PC-3 (cell line): Measurements from ENCODE around the gene RIT2. TPM values are rescaled to one million over a fixed set of nuclear protein-coding genes. Genes with fewer than 3 reads are reported as not detected.

Experiments used
- ATAC-seq: fragments of 200-7000 bp; cut with Tn5 transposase; 2 replicates; pipeline ENCODE4 v1.9.1; 2020; ENCODE audit warnings: mild to moderate bottlenecking, moderate library complexity
- BruUV-seq: library from RNA; stranded (reverse); fragments of 400-500 nt; replicated peaks from 2 replicates; lab custom pipeline; 2021; lab: Mats Ljungman, UMichigan
- CTCF ChIA-PET: fragments of 300-600 bp; sonication (Branson Sonifier 250); formaldehyde crosslinking; loops from one replicate; lab custom pipeline; 2022; ENCODE audit warnings: antibody characterized with exemption; lab: Charles Lee
- POLR2A ChIA-PET: fragments of 300-600 bp; sonication (Branson Sonifier 250); formaldehyde crosslinking; loops from one replicate; lab custom pipeline; 2022; ENCODE audit warnings: antibody characterized with exemption; ENCODE audit not compliant: unreplicated experiment; lab: Charles Lee
- DNase-seq: peaks from one replicate; pipeline ENCODE4 v3.0.0-alpha.2; 2015
- H2AFZ ChIP-seq: fragments of 300-600 bp; sonication (generic); 2 replicates; pipeline ENCODE4 v1.6.0; 2016; ENCODE audit warnings: antibody characterized with exemption, low read length
- H3F3A ChIP-seq: fragments of 300-600 bp; sonication (generic); one replicate; pipeline ENCODE4 v1.6.0; 2017; ENCODE audit warnings: antibody characterized with exemption, low read length, control low read depth, mild to moderate bottlenecking; ENCODE audit not compliant: unreplicated experiment
- H3K27ac ChIP-seq: fragments of 300-600 bp; sonication (generic); 2 replicates; pipeline ENCODE4 v1.5.1; 2016; ENCODE audit warnings: mild to moderate bottlenecking, low read length
- H3K27me3 ChIP-seq: fragments of 300-600 bp; sonication (generic); 2 replicates; pipeline ENCODE4 v1.6.1; 2016; ENCODE audit warnings: low read length, mixed read lengths
- H3K36me3 ChIP-seq: fragments of 300-600 bp; sonication (generic); 2 replicates; pipeline ENCODE4 v1.6.1; 2016; ENCODE audit warnings: low read depth, mixed run types, low read length, mixed read lengths
- H3K4me1 ChIP-seq: fragments of 300-600 bp; sonication (generic); 2 replicates; pipeline ENCODE4 v1.5.1; 2016; ENCODE audit warnings: low read length; ENCODE audit not compliant: insufficient read depth
- H3K4me2 ChIP-seq: fragments of 300-600 bp; sonication (generic); 2 replicates; pipeline ENCODE4 v1.6.0; 2016; ENCODE audit warnings: low read length
- H3K4me3 ChIP-seq: fragments of 300-600 bp; sonication (generic); 2 replicates; pipeline ENCODE4 v1.5.1; 2016; ENCODE audit warnings: mild to moderate bottlenecking, low read length, mixed read lengths
- H3K79me2 ChIP-seq: fragments of 300-600 bp; sonication (generic); 2 replicates; pipeline ENCODE4 v1.6.1; 2017; ENCODE audit warnings: low read length, mixed read lengths
- H3K9ac ChIP-seq: fragments of 300-600 bp; sonication (generic); 2 replicates; pipeline ENCODE4 v1.6.0; 2016; ENCODE audit warnings: mild to moderate bottlenecking, low read length
- H3K9me2 ChIP-seq: fragments of 300-600 bp; sonication (generic); replicated peaks from 2 replicates; pipeline ENCODE4 v1.6.1; 2016; ENCODE audit warnings: mixed run types, low read length, mixed read lengths
- H3K9me3 ChIP-seq: fragments of 300-600 bp; sonication (generic); 2 replicates; pipeline ENCODE4 v1.6.1; 2016; ENCODE audit warnings: low read length, mixed read lengths
- H4K20me1 ChIP-seq: fragments of 300-600 bp; sonication (generic); 2 replicates; pipeline ENCODE4 v1.6.1; 2016; ENCODE audit warnings: low read length, mixed read lengths
- CTCF ChIP-seq: fragments of 300-600 bp; sonication (generic); conservative IDR thresholded peaks from 2 replicates; pipeline ENCODE4 v1.5.1; 2017; ENCODE audit warnings: antibody characterized with exemption, low read depth, mild to moderate bottlenecking, low read length
- EZH2 ChIP-seq: fragments of 300-600 bp; sonication (generic); IDR thresholded peaks from one replicate; pipeline ENCODE4 v1.6.1; 2017; ENCODE audit warnings: antibody characterized with exemption, mild to moderate bottlenecking, low read length; ENCODE audit not compliant: unreplicated experiment
- EZH2phosphoT487 ChIP-seq: fragments of 300-600 bp; sonication (generic); IDR thresholded peaks from 2 replicates; pipeline ENCODE4 v1.6.1; 2018; ENCODE audit warnings: mild to moderate bottlenecking, antibody characterized with exemption, low read length, borderline replicate concordance
- intact Hi-C: fragments of 100-400 bp; cut with micrococcal nuclease; formaldehyde crosslinking; loops from 2 replicates; pipeline ENCODE4 v1.9.0; 2023
- total RNA-seq: library from RNA; depleted of rRNA; stranded (reverse); fragments of >200 nt; gene quantifications from 2 replicates; pipeline ENCODE4 v1.2.3, GENCODE V29; 2014

The RIT2 gene
- total RNA-seq, 1 experiment from 2014 or later = not detected

GRCh38 chr18:42756214-42756613 is 359.3 kb downstream of the RIT2 start:
- no peaks in the 10 kb centered on the region for H3F3A ChIP-seq
- no peaks in the 10 kb centered on the region for H3K9me2 ChIP-seq
- ATAC-seq (no peak), DNase-seq (no peak)
- CTCF ChIA-PET = no interaction called here
- POLR2A ChIA-PET = no interaction called here
- H3K27me3 ChIP-seq = no peaks in the 10 kb centered on the region
- no peaks in the 10 kb centered on the region for H3K36me3 ChIP-seq
- no peak overlapping the region for H3K4me2 ChIP-seq
- no peaks in the 10 kb centered on the region for H3K4me1 ChIP-seq
- H3K4me3 ChIP-seq = no peak overlapping the region
- intact Hi-C loops = no loop called here
- H4K20me1 ChIP-seq = no peaks in the 10 kb centered on the region
- H3K9me3 ChIP-seq = no peaks in the 10 kb centered on the region
- no peak overlapping the region for H3K27ac ChIP-seq
- BruUV-seq = no TSS peak
- TF ChIP-seq CTCF (no peak), EZH2 (no peak), EZH2phosphoT487 (no peak)
- no peak overlapping the region for H2AFZ ChIP-seq
- no peaks in the 10 kb centered on the region for H3K79me2 ChIP-seq
- no peak overlapping the region for H3K9ac ChIP-seq

GRCh38 chr18:42752916-42753315 is 362.6 kb downstream of the RIT2 start:
- Histone ChIP-seq H3K4me1 (no peaks in the 10 kb centered on the region), H3F3A (no peaks in the 10 kb centered on the region), H3K27me3 (no peaks in the 10 kb centered on the region), H3K9me3 (no peaks in the 10 kb centered on the region), H3K36me3 (no peaks in the 10 kb centered on the region), H3K9me2 (no peaks in the 10 kb centered on the region), H3K4me3 (no peak overlapping the region), H3K27ac (no peak overlapping the region), H3K9ac (no peak overlapping the region), H2AFZ (no peak overlapping the region), H3K4me2 (no peak overlapping the region), H4K20me1 (no peaks in the 10 kb centered on the region), H3K79me2 (no peaks in the 10 kb centered on the region)
- no TSS peak for BruUV-seq
- ChIA-PET POLR2A (no interaction called here), CTCF (no interaction called here)
- ATAC-seq (no peak), DNase-seq (no peak)
- TF ChIP-seq EZH2phosphoT487 = no peak
- no peak for TF ChIP-seq CTCF
- TF ChIP-seq EZH2 = no peak
- intact Hi-C loops = no loop called here

GRCh38 chr18:42746794-42747193 is 368.7 kb downstream of the RIT2 start:
- TF ChIP-seq CTCF = no peak
- no peak for TF ChIP-seq EZH2
- TF ChIP-seq EZH2phosphoT487 = no peak
- H3F3A ChIP-seq = no peaks in the 10 kb centered on the region
- H3K27me3 ChIP-seq = no peaks in the 10 kb centered on the region
- ATAC-seq = no peak
- POLR2A ChIA-PET = no interaction called here
- CTCF ChIA-PET = no interaction called here
- H3K9ac ChIP-seq = no peak overlapping the region
- no peaks in the 10 kb centered on the region for H4K20me1 ChIP-seq
- H3K79me2 ChIP-seq = no peaks in the 10 kb centered on the region
- no peak overlapping the region for H3K4me2 ChIP-seq
- H2AFZ ChIP-seq = no peak overlapping the region
- H3K9me2 ChIP-seq = no peaks in the 10 kb centered on the region
- H3K4me1 ChIP-seq = no peaks in the 10 kb centered on the region
- DNase-seq = no peak
- no TSS peak for BruUV-seq
- H3K4me3 ChIP-seq = no peak overlapping the region
- no peak overlapping the region for H3K27ac ChIP-seq
- intact Hi-C loops = no loop called here
- H3K36me3 ChIP-seq = no peaks in the 10 kb centered on the region
- no peaks in the 10 kb centered on the region for H3K9me3 ChIP-seq
